HG03060 (cell line): ENCODE measurements around the gene CLDN22.

Experiments used
- ATAC-seq: cut with Tn5 transposase; IDR thresholded peaks from one replicate; pipeline ENCODE4 v1.9.1; 2021; ENCODE audit warnings: low read depth, moderate number of reproducible peaks; ENCODE audit not compliant: unreplicated experiment

The CLDN22 gene

DNA sequence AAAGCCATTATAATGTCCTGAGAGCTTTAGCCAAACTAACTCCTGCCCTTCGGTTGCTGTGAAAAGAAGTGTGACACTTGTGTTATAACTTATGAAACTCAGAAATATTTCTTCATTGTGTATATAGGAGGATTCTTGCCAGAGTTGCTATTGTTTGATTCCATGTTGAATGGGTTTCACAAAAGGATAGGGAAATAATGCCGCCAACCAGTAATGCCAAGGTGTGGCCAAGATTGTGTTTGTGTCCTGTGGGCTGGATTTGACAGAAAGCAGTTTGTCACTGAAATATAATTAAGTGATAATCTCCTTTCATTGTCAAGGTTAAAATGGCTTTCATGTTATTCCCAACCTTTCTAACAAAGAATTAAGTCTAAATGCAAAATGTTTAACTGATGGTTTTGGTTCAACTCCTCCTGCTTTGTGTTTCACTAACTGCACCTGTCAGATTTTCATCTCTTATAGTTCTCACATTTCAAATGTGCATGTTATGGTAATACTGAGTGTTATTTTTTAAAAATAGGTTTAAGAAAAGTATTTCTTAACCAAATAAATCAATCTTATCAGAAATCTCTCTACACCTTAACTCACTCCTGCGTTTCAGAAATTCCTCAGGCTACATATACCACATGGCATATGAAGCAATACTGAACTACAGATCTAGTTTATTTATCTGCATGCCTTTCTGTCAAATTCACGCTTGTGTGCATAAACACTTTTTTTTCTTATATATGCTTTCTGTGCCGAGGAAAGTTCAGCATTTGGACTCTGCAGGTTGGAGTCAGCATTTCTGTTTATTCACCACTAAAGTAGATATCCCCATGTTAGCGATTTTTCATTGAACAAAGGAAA is at the start of gene CLDN22:
Gene CLDN22 (minus strand): TSS at position 66 of the 849 bp plus-strand sequence. CDS start 58 bp downstream, at position 8.
- ATAC-seq: no peak

GRCh38 chr4:183369073-183369472 is 49.0 kb upstream of the CLDN22 start:
- ATAC-seq: no peak

- ATAC-seq: no peak
Observed at GRCh38 chr4:183366206-183366835, 46.2 kb upstream of the CLDN22 start.

GRCh38 chr4:183364025-183364424 is 43.9 kb upstream of the CLDN22 start:
- no peak for ATAC-seq

GRCh38 chr4:183362916-183363542 is 43.0 kb upstream of the CLDN22 start:
- ATAC-seq: no peak

DNA sequence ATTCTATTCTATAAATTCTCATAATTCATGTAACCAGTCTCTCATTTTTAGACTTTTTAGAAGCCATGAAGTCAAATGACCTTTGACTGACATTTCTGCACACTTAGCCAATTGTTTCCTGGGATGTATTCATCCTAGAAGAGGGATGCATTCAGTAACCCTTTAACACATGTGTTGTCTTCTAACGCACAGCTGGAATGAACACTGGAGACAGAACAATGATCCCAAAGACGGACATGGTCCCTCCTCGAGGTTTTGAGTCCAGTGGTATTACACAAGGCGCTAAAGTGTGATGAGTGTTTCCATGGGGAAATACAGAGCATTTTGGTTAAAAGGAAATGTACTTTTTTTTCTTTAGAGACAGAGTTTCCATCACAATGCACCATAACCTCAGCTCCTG is 42.0 kb upstream of the CLDN22 start:
- no peak for ATAC-seq

DNA sequence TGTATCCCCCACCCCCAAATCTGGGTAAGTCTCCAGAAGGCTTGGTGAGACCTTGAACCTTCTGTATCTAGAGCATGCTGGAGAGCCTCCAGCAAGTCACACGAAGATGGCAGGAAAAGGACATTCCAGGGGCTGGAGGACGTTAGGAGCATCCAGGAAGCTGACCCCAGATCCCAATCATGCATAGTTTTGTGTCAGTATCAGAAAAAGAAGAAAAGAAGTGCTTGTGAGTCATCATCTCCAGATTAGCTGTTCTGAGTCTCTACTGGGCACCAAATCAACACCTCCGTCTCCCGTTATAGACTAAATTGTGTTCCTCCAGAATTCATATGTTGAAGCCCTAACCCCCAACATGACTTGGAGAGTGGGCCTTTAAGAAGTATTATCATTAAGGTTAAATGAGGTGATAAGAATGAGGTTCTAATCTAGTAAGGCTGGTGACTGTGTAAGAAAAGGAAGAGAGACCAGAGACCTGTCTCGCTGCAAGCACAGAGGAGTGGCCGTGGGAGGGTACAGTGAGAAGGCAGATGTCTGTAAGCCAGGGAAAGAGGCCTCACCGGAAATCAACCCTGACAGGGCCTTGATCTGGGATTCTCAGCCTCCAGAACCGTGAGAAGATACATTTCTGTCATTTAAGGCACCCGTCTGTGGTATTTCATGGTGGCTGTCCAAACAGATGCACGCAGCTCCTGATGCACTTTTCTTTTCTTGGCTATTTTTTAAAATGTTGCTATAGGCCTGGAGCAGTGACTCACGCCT is 40.3 kb upstream of the CLDN22 start:
- ATAC-seq: no peak

DNA sequence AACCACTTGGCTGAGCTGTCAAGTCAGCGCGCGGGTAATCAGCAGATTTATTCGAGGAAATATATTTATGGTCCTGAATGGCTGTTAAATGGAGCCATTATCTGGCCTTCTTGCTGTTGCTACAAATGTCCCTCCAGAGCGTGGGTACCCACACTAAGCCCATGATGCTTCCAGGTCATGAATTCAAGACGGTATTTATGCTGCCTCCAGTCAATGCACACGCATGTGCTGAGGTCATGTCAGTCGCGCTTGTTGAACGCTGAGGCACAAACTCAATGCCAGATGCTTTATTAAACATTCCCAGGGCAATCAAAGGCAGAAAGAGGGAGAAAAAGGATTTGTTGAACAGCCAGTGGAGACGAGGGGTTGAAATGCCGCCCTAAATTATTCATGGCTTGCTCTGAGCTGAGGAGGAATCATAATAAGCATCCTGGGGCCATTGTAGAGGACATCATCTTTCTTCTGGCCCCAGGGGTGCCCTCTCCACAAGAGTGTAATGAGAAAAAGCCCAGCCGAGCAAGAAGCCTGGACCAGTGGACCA is 38.2 kb upstream of the CLDN22 start:
- no peak for ATAC-seq

GRCh38 chr4:183356931-183357675 is 37.0 kb upstream of the CLDN22 start:
- ATAC-seq: no peak

- no peak for ATAC-seq
Observed at GRCh38 chr4:183356173-183356830, 36.2 kb upstream of the CLDN22 start.

DNA sequence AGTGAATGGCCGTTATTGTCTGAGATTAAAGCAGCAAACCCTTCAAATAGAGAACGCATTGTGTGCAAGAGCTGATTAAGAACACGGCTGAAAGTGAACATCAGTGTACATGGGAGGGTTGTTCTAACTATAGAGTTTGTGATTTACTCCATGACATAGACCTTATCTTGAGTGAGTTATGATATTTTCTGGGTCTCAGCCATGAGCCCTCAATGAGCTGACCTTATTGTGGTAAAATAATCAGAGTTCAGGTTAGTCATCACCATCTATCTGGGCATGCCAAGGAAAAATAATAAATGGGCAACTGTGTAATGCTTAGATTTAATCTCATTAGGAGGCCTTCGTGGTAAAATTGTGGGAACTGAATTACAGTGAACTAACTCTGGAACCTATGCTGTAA is 35.3 kb upstream of the CLDN22 start:
- ATAC-seq: no peak

GRCh38 chr4:183354219-183354618 is 34.1 kb upstream of the CLDN22 start:
- ATAC-seq: no peak

DNA sequence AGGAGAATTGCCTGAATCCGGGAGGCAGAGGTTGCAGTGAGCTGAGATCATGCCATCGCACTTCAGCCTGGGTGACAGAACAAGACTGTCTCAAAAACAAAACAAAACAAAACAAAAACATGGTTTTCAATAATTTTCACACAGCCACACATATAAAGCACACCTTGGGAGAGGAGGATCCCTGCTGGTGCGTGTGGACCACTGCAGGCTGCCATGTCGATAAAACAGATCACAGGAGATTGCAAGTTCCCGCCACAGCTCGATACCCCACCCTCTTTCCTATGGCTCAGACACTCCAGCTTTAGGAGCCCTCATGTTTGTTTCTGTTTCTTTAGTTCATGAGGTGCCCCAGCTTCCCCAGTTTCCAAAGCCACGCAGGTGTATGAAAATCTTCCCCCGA is 33.5 kb upstream of the CLDN22 start:
- ATAC-seq: no peak

DNA sequence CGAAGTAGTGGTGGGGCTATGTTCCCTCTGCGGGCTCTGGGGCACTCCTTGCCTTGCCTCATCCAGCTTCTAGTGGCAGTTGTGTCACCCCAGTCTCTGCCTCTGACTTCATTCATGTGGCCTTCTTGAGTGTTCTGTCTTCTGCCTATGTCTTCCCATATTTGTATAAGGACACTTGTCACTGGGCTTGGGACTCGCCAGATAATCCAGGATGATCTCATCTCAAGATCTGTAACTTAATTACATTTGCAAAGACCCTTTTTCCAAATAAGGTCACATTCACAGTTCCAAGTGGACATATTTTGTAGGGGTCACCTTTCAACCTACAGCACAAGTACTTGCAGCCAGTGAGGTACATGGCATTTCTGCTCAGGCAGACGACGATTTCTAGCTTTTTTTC is 32.5 kb upstream of the CLDN22 start:
- ATAC-seq: no peak

DNA sequence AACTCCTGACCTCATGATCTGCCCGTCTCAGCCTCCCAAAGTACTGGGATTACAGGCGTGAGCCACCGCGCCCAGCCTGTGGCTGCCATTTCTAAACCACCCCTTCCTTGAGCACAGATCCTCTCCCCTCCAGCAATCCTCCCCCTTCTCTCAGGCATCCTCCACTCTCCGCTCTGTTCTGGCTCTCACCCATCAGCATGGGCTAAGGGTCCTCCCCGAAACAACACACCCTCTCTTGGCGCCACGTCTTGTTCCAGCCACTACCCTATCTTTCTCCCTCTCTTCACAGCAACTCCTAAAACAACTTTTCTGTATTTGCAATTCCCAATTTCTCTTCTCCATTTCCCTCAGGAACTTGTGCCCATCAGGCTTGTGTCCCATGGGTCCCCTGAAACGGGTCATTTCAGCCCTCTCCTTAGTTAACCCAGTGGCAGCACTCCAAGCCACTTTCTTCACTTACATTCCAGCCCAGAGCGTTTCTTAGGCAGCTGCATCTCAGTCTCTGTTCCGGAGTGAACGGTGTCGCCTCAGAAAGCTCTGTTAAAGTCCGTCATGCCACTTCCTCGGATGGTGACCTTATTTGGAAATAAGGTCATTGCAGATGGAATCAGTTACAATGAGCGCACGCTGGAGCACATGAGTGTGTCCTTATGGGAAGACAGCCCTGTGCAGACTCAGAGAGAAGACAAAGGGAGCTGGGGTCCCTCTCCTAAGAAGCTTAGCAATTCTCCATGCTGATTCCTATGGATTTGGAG is 30.4 kb upstream of the CLDN22 start:
- no peak for ATAC-seq

DNA sequence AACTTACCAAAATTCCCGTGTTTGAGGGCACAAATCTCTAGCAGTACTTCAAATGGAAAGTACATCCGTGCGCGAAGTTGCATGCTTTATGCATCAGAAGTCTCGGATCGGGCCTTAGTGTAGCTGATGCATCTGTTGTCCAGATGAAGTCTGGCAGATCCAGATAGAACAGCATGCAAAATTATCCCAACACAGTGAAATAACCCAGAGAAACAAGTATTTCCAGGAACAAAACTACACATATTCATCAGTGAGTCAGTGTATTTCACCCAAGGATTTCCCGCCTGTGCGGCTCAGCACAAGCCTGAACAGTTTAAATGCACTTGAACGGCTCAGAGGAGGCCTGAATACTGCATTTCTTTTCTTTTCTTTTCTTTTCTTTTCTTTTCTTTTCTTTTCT is 29.6 kb upstream of the CLDN22 start:
- ATAC-seq: no peak

- no peak for ATAC-seq
Observed at GRCh38 chr4:183348706-183349659, 28.9 kb upstream of the CLDN22 start.

GRCh38 chr4:183348136-183348535 is 28.1 kb upstream of the CLDN22 start:
- no peak for ATAC-seq
